ENCODE results near the gene LPP. TPM values are rescaled to one million over a fixed set of nuclear protein-coding genes. Genes with fewer than 3 reads are reported as not detected.
A peak's percentile ranks its signal among the peaks of the same experiment; 100 is the strongest.
"Not testable (repeated sequence)": the region's sequence is repeated elsewhere in the genome, so short reads cannot be mapped to it uniquely, and the experiment has no call there.

Gene LPP
- total RNA-seq, 4 donors from 2014 or later, result 207 to 592 (median 406) TPM

GRCh38 chr3:188437926-188438325 lies 284.0 kb downstream of the LPP start:
- intact Hi-C loops (cut with DNase I; ENCODE audit: low total_unique reads), result no loop called here
- H3K9me3 ChIP-seq, result no peaks in the 10 kb centered on the region
- no peak for DNase-seq
- WGBS, 2 donors (ENCODE audit: low coverage in 1 of 2), result 96 to 100% methylated on average over 2 of the region's 2 CpGs
- H3K27ac ChIP-seq, result no peak overlapping the region
- in situ Hi-C loops (cut with MboI; ENCODE audit: low pct_ligation_motif_present in 1 of 4, low pct_unique_long_range_greater_than_20kb in 1 of 4, low sequenced_read_pairs in 3 of 4), result no loop called here
- no peaks in the 10 kb centered on the region for H3K36me3 ChIP-seq
- TF ChIP-seq, protein P1, sequence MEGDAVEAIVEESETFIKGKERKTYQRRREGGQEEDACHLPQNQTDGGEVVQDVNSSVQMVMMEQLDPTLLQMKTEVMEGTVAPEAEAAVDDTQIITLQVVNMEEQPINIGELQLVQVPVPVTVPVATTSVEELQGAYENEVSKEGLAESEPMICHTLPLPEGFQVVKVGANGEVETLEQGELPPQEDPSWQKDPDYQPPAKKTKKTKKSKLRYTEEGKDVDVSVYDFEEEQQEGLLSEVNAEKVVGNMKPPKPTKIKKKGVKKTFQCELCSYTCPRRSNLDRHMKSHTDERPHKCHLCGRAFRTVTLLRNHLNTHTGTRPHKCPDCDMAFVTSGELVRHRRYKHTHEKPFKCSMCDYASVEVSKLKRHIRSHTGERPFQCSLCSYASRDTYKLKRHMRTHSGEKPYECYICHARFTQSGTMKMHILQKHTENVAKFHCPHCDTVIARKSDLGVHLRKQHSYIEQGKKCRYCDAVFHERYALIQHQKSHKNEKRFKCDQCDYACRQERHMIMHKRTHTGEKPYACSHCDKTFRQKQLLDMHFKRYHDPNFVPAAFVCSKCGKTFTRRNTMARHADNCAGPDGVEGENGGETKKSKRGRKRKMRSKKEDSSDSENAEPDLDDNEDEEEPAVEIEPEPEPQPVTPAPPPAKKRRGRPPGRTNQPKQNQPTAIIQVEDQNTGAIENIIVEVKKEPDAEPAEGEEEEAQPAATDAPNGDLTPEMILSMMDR (IDR thresholded peaks at IDR 0.05), result no peak
- TF ChIP-seq POLR2A (IDR thresholded peaks at IDR 0.05) (no peak), EP300 (IDR thresholded peaks at IDR 0.05; ENCODE audit: low read depth) (no peak), POLR2AphosphoS5 (IDR thresholded peaks at IDR 0.05) (no peak)
- peaks cover under 1 to 33% (median 9%) of the 10 kb centered on the region in 4 donors for H3K4me1 ChIP-seq
- no peaks in the 10 kb centered on the region for H3K27me3 ChIP-seq
- no peak overlapping the region for H3K4me3 ChIP-seq

GRCh38 chr3:188439080-188439479 lies 285.1 kb downstream of the LPP start:
- Histone ChIP-seq H3K27ac (peak overlapping the region in 2 of 4 donors; percentile 12 to 15), H3K27me3 (no peaks in the 10 kb centered on the region), H3K4me1 (peaks cover 0 to 24% (median 3%) of the 10 kb centered on the region in 4 donors), H3K9me3 (no peaks in the 10 kb centered on the region), H3K4me3 (no peak overlapping the region), H3K36me3 (no peaks in the 10 kb centered on the region)
- in situ Hi-C loops (cut with MboI; ENCODE audit: low pct_ligation_motif_present in 1 of 4, low pct_unique_long_range_greater_than_20kb in 1 of 4, low sequenced_read_pairs in 3 of 4), result no loop called here
- intact Hi-C loops (cut with DNase I; ENCODE audit: low total_unique reads), result no loop called here
- no peak for TF ChIP-seq POLR2AphosphoS5 (IDR thresholded peaks at IDR 0.05)
- no peak for DNase-seq
- WGBS, 2 donors (ENCODE audit: low coverage in 1 of 2), result 62% methylated on average over 5 of the region's 5 CpGs

DNA sequence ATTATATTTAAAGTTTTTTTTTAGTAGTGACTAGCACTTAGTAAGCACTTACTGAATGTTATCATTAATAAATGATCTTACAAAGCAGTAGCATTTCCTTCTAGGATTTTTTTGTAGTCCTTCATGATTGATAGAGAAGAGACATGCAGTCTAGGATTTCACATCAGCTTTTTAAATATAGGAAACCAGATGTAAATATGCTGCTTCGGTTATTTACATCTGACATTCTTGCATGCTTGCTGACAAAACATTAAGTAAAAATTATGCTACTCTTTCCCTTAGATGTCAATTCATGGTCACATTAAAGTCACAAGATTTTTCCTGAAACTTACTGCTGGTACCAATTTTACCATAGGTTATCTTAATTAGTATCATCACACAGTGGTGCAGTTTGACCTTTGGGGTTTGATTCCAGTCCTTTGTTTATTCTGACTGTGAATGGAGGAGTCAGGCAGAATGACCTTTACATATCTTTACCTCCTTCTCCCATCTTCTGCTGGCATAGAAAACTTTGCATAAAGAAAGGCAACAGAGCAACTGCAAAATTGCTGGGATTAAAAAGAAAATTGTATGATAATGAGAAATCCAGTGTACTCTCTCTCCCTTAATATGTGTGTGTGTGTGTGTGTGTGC lies 286.5 kb downstream of the LPP start:
- Histone ChIP-seq H3K27me3 (no peaks in the 10 kb centered on the region), H3K27ac (no peak overlapping the region), H3K36me3 (no peaks in the 10 kb centered on the region), H3K4me3 (no peak overlapping the region), H3K9me3 (no peaks in the 10 kb centered on the region), H3K4me1 (peaks cover 0 to 24% (median 2%) of the 10 kb centered on the region in 4 donors)
- intact Hi-C loops (cut with DNase I; ENCODE audit: low total_unique reads), result no loop called here
- WGBS, 2 donors (ENCODE audit: low coverage in 1 of 2), result 50 to 68% methylated on average over 1 of the region's 1 CpG
- in situ Hi-C loops (cut with MboI; ENCODE audit: low pct_ligation_motif_present in 1 of 4, low pct_unique_long_range_greater_than_20kb in 1 of 4, low sequenced_read_pairs in 3 of 4), result no loop called here
- TF ChIP-seq EP300 (IDR thresholded peaks at IDR 0.05; ENCODE audit: low read depth) (no peak), POLR2A (IDR thresholded peaks at IDR 0.05) (no peak), POLR2AphosphoS5 (IDR thresholded peaks at IDR 0.05) (no peak)
- TF ChIP-seq, protein P1 (IDR thresholded peaks at IDR 0.05), result no peak
- DNase-seq, result no peak

- no peaks in the 10 kb centered on the region for H3K9me3 ChIP-seq
- intact Hi-C loops (cut with DNase I; ENCODE audit: low total_unique reads), result no loop called here
- no peak overlapping the region for H3K27ac ChIP-seq
- no peak for DNase-seq
- no peaks in the 10 kb centered on the region for H3K36me3 ChIP-seq
- H3K4me1 ChIP-seq, result peaks cover 0 to 32% (median 2%) of the 10 kb centered on the region in 4 donors
- TF ChIP-seq POLR2A (IDR thresholded peaks at IDR 0.05), result no peak
- TF ChIP-seq, protein P1 (IDR thresholded peaks at IDR 0.05), result no peak
- TF ChIP-seq POLR2AphosphoS5 (IDR thresholded peaks at IDR 0.05), result no peak
- no peak for TF ChIP-seq EP300 (IDR thresholded peaks at IDR 0.05; ENCODE audit: low read depth)
- H3K4me3 ChIP-seq, result no peak overlapping the region
- no peaks in the 10 kb centered on the region for H3K27me3 ChIP-seq
- WGBS, 2 donors (ENCODE audit: low coverage in 1 of 2), result 74 to 75% methylated on average over 8 of the region's 8 CpGs
- in situ Hi-C loops (cut with MboI; ENCODE audit: low pct_ligation_motif_present in 1 of 4, low pct_unique_long_range_greater_than_20kb in 1 of 4, low sequenced_read_pairs in 3 of 4), result no loop called here
These were observed 288.5 kb downstream of the LPP start for GRCh38 chr3:188442430-188442829.

- 91 to 95% methylated on average over 3 to 4 of the region's 4 CpGs for WGBS, 2 donors (ENCODE audit: low coverage in 1 of 2)
- in situ Hi-C loops (cut with MboI; ENCODE audit: low pct_ligation_motif_present in 1 of 4, low pct_unique_long_range_greater_than_20kb in 1 of 4, low sequenced_read_pairs in 3 of 4); H3K27ac ChIP-seq; H3K4me3 ChIP-seq; H3K27me3 ChIP-seq; H3K9me3 ChIP-seq; DNase-seq; H3K36me3 ChIP-seq; intact Hi-C loops (cut with DNase I; ENCODE audit: low total_unique reads): not testable (repeated sequence)
- peaks cover 0 to 14% (median 2%) of the 10 kb centered on the region in 4 donors for H3K4me1 ChIP-seq
These were observed 291.2 kb downstream of the LPP start for GRCh38 chr3:188445175-188445574.
